Measurements from ENCODE around the gene CLEC2B.

GRCh38 chr12:9808504-9808903 is 60.6 kb downstream of the CLEC2B start:
- TF ChIP-seq POLR2A (IDR thresholded peaks at IDR 0.05; ENCODE audit: low read depth) (no peak), CTCF (IDR thresholded peaks at IDR 0.05) (no peak), POLR2AphosphoS5 (IDR thresholded peaks at IDR 0.05) (no peak)

All from esophagus muscularis mucosa (tissue), 3 donors.